Measurements from ENCODE around the gene TCF25.
"Not testable (repeated sequence)": the region's sequence is repeated elsewhere in the genome, so short reads cannot be mapped to it uniquely, and the experiment has no call there.

TCF25 gene

DNA sequence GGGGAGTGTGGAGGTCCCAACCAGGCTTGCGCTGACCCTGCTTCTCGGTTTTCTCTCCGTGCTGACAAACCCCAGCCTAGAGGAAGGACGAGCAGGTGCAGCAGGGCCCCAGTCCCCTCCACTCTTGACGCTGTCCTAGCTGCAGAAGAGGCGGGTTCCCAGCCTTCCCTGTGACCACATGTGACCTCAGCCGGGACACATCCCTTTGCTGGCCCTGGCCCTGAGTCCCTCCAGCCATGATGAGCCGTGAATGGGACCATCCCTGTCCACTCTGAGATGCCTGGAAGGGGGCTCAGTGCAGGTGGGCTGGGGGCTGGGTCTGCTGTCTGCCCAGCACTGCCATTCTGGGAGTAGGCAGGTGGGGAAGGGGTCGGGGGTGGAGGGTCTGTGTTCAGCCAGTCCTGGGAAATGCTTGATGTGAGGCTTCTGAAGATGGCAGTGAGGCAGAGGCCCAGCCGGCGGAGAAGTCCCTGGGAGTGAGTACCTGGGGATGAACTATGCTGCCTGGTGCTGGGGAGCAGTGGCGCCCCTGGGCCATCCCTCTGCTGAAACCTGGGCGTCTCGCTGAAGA is 47.8 kb downstream of the TCF25 start:
- DNase-seq, result no peak

DNA sequence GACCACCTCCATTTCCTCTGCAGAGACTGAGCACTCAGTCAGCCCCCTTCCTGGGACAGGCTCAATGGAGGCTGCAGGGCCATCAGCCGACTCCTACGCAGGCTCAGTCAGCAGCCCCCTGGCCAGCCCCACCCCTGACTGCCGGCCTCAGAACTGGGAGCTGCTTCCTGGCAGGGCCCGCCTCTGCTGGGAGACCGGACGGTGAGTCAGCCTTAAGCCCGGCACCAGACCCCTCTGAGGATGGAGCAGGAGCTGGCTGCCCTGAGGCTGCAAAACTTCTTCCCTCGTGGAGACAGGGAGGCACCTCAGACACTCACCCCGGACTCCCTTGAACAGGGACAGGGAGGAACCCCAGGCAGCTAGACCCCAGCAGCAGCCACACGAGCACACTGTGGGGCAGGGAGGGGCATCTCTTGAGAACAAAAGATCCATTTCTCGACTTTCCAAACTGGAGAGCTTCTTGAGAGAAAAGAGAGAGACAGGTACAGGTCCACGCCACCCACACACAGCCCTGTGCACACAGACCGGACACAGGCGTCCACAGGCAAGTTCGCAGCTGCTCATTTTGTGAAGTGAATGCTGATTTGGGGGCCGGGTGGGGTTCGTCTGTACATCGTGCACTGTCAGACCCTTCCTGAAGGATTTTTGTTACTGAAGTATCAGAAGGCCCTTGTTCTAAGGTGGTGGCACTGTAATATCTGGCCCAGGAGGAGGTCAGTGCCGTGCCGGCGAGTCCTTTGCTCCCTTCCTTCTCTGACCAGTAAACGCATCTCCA is 48.5 kb downstream of the TCF25 start:
- DNase-seq, result no peak

DNA sequence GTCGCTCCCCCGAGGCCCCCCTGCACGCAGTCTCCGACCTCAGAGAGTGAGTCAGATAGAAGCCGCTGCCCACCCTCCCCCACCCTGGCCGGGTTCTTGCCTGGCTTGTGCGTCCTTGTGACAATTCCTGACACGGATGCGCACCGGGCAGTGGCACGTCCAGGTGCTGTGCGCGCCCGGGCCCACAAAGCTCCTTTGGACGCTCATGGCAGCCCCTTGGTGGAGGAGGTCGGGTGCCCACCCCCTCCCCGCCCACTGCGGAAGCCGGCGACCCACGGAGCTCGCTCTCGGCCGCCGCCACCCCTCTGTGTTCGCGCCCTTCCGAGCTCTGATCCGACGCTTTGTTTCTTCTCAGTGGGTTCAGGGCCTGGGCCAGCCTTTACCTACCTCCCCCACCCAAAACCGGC is 49.1 kb downstream of the TCF25 start:
- DNase-seq, result peak; percentile 4

DNA sequence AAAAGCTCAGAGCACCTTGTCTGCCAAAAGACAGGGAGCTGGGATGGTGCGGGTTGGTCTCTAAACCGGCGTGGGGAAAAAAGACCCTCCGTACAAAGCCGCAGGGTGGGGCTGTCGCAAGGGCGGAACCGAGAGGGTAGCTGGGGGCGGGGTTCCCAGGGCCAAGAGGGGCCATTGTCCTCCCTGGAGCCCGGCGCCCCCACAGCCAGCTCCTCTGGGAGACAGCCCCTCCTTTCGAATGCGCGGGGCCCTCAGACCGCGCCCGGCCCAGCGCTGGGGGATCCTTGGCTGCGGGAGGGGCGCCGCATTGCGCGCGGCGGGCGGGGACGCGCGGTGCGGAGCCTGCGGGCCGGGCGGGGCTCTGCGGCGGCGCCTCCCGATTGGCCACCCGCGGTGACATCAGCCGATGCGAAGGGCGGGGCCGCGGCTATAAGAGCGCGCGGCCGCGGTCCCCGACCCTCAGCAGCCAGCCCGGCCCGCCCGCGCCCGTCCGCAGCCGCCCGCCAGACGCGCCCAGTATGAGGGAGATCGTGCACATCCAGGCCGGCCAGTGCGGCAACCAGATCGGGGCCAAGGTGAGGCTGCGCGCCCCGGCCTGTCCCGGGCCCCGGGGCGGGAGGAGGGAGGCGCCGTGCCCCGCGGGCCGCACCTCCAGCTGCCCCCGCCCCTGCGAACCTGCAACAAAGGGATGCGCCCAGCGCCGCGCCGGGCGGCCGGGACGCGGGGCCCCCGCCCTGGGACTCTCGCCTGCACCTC is 49.7 kb downstream of the TCF25 start, which contains the start of gene TUBB3:
TUBB3 (plus strand) TSS at position 459 of the 756 bp plus-strand sequence; CDS start at position 519, 60 bp downstream.
- peak; percentile 70 for DNase-seq

DNA sequence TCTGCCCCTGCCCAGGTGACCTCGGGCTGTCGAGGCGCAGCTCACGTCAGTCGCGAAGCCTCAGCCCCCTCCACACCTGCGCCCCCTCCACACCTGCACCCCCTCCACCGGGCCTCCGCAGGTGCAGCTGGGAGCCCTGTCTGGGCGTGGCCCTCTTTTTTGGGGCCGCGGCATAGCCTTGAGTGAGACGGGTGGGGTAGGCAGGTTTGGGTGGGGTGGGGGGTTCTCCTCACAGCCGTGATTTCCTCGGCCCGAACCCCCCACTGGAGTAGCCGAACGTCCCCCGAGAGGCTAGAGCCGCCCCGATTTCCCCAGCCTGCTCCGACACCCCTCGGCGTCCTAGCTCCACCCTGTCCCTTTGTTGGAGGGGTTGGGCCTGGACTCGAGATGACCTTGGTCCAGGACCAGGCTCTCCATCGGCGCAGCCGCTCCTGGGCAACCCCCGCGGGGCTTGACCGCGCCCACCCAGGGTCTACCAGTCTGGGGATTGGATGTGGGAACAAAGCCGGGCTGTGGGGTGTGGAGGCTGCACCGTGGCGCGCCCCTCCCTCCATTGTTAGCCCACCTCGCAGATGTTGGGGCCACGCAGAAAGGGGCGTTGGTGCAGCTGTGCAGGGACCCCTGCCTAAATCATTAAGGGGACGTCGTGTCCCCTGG is 50.4 kb downstream of the TCF25 start:
- peak; percentile 41 for DNase-seq

DNA sequence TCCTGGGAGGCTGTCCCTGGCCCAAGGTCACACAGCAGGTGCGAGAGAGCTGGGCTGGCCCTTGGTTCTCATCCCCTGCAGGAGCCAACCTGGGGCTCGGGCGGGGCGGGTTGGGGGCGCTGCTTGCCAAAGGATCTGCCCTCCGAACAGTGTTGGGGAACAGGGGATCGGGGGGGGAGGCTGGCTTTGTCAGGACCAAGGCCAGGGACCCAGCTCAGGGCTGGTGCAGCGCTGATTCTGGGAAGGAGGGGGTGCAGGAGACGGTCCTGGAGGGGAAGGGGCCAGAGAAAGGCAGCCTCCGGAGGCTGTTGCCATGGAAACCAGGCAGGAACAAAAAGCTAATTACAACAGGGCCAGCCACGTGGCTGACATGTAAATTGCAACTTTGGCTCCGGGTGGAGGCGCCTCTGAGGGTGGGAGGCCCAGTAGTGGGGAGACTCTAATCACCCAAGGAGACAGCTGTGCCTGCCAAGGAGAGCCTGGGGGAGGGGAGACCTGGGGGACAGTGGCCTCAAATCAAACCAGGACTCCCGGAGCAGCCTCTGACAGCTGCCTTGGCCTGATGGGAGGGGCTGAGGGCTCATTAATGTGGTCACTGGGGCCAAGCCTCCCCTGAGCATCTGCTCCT is 51.0 kb downstream of the TCF25 start:
- DNase-seq, result peak; percentile 47

DNA sequence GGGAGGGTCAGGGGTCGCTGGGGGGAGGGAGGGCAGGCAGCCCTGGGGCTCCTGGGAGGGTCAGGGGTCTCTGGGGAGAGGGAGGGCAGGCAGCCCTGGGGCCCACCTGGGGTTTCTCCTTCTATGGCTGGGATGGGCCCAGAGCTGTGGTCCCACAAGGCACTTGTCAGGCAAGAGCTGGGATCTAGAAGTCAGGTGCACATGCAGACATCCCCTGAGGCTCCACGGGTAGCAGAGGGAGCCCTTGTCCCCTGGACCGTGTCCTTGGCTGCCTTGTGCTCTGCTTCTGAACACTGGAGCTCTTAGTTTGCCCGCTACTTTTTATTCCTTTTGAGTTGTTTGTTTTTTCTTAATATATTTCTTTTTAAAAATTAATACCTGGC is 51.5 kb downstream of the TCF25 start:
- DNase-seq, result no peak

DNA sequence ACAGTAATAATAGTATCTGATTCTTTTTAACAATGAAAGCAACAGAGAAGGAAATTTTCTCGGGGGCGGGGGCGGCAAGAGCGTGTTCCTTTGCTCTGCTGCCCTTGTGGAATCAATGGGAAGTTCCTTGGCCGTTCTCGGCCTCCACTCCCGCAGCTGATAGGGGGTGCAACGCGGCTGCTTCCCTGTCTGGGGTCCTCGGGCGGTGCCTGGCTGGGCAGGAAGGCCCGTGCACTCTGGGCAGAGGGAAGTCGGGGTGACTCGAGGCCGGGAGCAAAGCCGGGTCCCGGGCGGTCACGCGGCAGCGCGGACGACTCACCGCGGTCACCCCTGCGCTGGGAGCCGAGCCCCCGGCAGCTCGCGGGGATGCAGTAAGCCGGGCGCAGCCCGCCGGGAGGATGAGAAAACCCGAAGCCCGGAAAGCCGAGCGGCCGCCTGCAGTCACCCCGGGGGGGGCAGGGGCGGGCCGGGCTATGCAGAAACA is 52.2 kb downstream of the TCF25 start:
- no peak for DNase-seq

DNA sequence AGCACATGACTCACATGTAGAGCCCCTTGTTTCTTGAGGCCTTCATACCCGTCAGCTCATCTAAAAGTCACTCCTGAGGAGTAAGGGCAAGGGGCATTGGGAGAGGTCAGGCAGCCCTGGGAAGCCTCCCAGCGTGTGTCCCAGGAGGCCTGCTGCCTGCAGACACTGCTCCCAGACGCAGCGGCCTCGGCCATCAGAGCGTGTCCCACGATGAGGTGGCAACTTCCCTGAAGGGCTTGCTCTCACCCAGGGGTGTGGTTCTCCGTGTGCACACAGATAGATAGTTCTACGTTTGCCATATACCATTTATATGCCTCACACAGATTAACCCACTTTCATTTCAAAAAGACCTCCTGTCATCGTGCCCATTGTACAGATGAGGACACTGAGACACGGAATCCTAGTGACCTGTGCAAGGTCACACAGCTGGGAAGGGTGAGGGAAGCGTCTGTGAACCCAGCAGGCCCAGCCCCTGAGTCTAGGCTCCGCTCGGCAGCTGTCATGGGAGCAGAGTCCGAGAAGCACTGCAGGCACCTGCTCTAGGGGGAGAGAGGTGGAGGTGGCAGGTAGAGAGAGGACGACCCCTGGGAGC is 58.0 kb downstream of the TCF25 start:
- DNase-seq, result no peak

DNA sequence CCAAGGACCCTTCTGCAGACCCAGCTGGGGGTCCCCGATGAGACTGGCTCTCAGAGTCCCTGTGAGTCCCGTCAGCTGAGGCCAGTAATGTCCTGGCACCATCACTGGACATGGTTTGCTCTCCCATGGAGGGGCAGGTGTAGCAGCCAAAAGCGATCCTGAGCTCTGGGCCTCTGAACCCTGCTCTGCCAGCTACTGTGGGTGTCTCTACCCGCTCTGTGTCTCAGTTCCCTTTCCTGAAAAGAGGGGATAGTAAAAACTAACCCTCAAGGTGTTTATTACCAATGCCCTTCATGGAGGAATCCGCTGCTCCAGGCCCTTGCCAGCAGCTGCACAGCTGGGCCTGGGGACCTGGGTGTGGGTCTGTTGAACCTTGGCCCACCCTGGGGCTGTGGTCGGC is 58.6 kb downstream of the TCF25 start:
- no peak for DNase-seq

DNA sequence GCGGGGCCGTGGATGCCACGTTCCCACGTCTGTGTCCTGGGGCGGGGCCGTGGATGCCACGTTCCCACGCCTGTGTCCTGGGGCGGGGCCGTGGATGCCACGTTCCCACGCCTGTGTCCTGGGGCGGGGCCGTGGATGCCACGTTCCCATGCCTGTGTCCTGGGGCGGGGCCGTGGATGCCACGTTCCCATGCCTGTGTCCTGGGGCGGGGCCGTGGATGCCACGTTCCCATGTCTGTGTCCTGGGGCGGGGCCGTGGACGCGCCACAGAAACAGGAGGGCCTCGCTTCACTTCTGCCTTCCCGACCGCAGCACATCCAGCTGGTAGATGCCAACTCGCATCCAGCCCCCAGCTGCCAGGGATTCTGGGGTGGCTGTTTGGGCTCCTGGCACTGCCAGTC is 60.6 kb downstream of the TCF25 start:
- not testable (repeated sequence) for DNase-seq

DNA sequence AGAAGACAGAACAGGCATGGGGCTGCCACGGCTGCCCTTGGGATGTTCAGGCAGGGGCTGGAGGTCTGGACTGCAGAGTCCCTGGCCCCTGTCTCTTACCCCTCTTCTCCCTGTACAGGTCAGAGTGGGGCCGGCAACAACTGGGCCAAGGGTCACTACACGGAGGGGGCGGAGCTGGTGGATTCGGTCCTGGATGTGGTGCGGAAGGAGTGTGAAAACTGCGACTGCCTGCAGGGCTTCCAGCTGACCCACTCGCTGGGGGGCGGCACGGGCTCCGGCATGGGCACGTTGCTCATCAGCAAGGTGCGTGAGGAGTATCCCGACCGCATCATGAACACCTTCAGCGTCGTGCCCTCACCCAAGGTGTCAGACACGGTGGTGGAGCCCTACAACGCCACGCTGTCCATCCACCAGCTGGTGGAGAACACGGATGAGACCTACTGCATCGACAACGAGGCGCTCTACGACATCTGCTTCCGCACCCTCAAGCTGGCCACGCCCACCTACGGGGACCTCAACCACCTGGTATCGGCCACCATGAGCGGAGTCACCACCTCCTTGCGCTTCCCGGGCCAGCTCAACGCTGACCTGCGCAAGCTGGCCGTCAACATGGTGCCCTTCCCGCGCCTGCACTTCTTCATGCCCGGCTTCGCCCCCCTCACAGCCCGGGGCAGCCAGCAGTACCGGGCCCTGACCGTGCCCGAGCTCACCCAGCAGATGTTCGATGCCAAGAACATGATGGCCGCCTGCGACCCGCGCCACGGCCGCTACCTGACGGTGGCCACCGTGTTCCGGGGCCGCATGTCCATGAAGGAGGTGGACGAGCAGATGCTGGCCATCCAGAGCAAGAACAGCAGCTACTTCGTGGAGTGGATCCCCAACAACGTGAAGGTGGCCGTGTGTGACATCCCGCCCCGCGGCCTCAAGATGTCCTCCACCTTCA is 61.5 kb downstream of the TCF25 start:
- no peak for DNase-seq

DNA sequence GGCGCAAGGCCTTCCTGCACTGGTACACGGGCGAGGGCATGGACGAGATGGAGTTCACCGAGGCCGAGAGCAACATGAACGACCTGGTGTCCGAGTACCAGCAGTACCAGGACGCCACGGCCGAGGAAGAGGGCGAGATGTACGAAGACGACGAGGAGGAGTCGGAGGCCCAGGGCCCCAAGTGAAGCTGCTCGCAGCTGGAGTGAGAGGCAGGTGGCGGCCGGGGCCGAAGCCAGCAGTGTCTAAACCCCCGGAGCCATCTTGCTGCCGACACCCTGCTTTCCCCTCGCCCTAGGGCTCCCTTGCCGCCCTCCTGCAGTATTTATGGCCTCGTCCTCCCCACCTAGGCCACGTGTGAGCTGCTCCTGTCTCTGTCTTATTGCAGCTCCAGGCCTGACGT is 62.2 kb downstream of the TCF25 start:
- DNase-seq, result not testable (repeated sequence)

DNA sequence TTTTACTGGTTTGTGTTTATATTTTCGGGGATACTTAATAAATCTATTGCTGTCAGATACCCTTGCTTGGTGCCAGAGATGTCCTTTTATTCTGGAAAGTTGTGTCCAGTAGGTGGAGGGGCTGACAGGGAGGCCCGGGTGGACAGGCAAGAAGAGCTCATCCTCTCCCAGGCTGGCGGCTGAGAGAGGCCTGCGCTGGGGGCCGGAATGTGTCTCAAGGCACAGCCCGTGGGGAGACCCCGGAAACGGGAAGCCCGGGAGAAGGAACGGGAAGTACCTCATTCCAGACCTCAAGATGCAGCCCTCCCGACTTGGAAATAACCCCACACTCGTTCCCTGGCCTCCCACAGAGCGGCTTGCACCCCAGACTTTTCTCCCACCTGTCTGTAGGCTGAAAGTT is 62.6 kb downstream of the TCF25 start:
- DNase-seq, result no peak

DNA sequence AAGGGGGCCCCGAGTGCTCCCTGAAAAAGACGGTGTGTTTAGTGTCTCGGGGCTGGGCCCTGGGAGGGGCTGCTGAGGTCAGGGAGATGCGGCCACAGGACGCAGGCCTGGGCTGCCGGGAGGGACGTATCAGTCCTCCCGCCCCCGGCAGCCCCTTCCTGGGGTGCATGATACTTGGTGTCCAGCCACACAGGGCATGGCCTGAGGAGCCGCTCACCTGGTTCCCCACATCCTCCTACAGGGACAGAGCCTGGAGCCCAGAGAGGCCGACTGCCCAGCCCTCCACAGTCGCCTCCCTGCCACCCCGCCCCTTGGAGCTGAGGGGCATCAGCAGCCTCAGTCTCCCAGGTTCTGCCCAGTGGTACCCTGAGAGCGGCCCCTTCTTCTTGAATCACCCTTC is 63.1 kb downstream of the TCF25 start:
- DNase-seq, result no peak

DNA sequence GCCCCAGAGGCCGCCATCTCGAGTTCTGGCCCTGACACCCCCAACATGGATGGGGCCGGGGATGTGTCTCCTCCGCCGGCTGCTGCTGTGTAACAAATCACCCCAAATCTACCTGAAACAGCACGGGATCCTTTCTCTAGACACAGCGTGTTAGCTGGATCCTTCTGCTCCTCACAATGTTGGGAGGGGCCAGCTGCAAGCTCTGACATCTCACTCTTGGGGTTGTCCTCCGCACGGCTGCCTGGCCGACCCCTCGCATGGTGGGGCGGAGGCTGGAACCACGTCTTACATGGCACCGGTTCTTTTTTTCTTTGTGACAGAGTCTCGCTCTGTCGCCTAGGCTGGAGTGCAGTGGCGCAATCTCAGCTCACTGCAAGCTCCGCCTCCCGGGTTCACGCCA is 63.6 kb downstream of the TCF25 start:
- DNase-seq, result no peak

DNA sequence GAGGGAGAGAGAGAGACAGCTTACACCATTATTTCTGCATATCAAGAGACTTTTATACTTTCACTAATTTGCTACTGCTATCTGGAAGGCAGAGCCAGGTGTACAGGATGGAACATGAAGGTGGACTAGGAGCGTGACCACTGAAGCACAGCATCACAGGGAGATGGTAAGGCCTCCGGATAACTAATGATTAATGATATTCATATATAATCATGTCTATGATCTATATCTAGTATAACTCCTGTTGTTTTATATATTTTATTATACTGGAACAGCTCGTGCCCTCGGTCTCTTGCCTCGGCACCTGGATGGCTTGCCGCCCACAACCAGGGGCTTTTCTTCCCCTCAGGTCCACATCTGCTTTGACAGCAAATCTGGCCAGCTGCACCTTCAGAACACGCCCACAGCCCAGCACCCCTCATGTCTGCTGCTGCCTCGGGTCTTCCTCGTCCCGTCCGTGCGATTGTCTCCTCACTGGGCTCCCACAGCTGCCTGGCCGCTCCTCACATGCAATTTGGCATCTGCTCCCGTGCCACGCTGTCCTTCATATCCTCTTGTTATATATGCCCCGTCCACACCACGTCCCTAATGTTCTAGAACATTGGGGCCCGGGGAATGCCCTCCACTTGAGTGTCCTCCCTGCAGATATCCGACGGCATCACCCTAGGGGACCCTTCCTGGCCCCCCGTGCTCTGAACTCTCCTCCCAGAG is 64.9 kb downstream of the TCF25 start:
- DNase-seq, result no peak

DNA sequence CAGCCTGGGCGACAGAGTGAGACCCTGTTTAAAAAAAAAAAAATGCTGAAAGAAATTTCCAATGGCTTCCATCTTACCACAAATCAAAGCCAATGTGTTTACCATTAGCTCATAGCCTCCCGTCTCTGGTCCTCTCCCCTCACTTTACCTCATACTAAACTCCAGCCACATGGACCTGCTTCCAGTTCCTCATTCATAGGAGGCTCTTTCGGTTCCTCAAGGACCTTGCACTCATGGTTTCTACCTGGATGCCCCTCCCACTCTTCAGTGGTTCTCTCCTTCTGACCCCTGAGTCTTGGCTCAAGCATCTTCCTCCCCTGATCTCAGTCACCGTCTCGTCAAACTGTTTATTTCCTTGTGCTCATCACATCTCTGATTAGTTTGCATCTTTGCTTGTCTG is 71.4 kb downstream of the TCF25 start:
- no peak for DNase-seq

DNA sequence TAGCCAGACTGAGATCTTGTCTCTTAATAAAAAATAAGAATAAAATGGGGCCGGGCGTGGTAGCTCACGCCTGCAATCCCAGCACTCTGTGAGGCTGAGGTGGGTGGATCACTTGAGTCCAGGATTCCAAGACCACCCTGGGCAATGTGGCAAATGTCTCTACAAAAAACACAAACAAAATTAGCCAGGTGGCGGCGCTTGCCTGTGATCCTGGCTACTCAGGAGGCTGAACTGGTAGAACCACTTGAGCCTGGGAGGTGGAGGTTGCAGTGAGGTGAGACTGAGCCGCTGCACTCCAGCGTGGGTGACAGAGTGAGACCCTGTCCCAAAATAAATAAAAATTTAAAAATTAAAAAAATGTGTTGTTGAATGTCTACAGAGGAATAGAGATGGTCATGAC is 72.3 kb downstream of the TCF25 start:
- DNase-seq, result no peak

DNA sequence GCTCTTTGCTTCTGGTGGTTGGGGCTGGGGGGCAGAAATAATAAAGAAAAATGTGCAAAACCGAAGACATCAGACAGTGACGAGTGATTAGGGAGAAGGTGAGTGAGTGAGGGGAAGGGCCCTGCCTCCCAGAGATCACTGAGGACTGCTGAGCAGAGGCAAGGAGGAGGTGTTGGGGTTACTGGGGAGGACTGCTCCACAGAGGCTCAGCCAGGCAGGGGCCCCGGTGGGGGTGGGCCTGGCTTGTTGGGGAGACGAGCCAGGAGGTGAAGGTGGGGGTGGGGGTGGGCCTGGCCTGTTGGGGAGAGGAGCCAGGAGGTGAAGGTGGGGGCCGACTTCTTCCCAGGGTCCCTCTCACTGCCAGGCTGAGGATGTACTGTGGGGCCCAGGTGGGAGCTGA is 73.1 kb downstream of the TCF25 start:
- DNase-seq, result no peak

All from NCI-H1105 (cell line).